GM19193 (cell line): ENCODE measurements around the gene NDST1.

Experiments
- POLR2A ChIP-seq: IDR thresholded peaks from 4 replicates; pipeline ENCODE4 v1.6.1; 2011; ENCODE audit not compliant: insufficient read depth, insufficient read length; ENCODE audit errors: extremely low read depth

Gene NDST1

GRCh38 chr5:150507474-150508276 lies at the start of gene NDST1:
NDST1 (plus strand) TSS chr5:150508131; CDS start chr5:150521255, 13,124 bp downstream.
- no peak for TF ChIP-seq POLR2A

DNA sequence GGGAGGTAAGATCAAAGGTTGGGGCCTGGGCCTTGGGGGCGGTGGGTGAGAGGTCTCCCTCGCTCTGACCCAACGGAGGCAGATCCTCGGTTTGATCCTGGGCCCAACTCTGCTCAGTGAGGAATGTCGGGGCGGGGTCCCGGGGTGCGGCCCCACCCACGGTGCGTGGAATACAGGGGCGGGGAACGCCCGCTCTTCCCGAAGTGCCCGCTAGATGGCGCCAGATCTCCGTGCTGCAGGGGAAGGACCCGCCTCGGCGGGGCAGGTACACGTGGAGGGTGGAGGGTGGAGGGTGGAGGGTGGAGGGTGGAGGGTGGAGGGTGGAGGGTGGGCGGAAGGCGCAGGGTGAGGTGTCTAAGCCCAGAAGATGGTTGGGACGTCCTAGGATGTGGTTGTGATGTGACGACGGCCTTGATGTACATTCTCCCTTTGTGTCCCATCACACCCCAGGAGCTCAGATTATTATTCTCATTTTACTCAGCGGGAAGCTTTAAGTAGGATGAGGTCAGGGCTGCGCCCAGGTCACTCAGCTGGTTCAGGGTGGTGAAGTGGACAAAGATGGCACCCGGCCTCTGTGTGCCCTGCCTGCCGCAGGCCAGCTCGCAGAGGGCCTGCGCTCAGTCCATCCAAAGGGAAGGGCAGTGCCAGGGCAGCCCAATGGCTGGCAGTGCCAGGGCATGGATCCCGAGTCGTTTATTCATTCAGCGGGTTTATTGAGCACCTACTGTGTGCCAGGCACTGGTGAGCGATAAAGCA lies 49.0 kb upstream of the NDST1 start:
- no peak for TF ChIP-seq POLR2A

DNA sequence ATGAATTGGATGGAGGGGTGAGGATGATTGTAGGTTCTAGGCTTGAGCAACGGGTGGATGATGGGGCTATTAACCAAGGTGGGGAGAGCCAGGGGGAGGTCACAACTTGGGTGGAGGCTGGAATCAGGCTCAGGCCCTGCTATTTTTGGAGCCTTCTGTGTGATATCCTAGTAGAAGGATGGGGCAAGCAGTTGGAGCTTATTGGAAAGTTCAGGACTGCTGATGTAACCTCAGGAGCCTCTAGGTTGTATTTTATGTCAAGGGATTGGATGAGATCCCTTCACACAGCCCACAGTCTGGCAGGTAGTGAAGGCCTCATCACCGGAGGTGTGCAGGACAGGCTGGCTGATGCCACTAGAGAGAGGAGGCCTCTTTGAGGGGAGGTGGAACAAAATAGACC lies 47.1 kb upstream of the NDST1 start:
- TF ChIP-seq POLR2A = no peak

GRCh38 chr5:150461231-150461630 lies 46.7 kb upstream of the NDST1 start:
- TF ChIP-seq POLR2A = peak; percentile 42

DNA sequence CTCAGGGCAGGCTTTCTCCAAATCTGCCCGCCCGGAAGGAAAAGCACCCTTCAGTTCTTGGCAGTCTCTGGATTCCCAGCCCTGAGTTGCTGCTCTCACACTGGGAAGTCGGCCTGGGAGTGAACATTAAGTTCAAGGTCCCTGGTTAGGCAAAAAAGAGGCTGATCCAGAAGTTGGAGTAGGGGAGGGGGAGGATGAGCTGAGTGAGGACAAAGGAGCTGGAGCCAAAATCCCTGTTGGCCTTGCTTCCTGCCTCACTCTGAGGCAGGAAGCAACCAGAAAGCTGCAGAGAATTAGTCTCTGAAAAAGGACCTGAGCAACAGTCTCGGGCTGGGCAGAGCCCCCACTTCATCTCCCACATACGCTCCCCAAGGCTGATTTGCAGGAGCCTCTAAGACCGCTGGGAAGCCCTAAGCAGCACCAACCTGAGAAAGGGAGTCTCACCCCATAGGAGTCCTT lies 43.3 kb upstream of the NDST1 start:
- no peak for TF ChIP-seq POLR2A

DNA sequence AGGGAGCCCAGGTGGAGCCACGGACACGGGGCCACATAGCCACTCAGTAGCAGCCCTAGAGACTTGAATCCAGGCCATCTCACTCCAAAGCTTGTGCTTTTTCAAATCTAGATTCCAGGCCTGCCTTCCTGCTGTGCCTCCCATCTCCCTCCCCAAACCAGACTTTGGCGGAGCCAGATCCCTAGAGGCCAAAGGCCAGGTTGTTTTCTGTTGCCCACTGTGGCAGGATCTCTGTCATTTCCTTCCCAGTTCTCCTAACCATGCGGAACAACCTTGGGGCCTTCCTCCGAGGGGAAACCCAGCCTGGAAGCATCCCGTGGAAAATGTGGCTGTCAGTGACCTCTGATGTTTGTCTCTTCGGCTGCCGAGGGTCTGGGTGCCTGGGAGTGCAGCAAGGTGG lies 42.0 kb upstream of the NDST1 start:
- TF ChIP-seq POLR2A = no peak

DNA sequence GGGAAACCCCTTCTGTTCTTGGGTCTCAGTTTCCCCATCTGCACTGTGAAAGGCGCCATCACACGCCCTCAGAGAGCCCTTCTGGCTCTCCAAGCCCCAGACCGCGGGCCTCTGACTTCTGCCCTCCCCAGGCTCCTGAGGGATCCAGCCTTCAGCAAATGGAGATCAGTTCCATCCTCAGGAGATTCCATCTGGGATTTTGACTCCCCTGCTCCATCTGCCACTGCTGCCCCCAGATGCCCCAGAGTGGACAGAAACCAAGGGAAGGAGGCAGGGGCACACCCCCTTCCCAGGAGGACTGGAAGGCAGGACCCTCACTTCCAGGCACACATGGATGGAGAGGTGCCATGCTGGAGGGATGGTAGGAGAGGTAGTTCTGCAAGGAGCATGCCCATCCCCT lies 39.7 kb upstream of the NDST1 start:
- TF ChIP-seq POLR2A = no peak

GRCh38 chr5:150469718-150470469 lies 38.0 kb upstream of the NDST1 start:
- no peak for TF ChIP-seq POLR2A

DNA sequence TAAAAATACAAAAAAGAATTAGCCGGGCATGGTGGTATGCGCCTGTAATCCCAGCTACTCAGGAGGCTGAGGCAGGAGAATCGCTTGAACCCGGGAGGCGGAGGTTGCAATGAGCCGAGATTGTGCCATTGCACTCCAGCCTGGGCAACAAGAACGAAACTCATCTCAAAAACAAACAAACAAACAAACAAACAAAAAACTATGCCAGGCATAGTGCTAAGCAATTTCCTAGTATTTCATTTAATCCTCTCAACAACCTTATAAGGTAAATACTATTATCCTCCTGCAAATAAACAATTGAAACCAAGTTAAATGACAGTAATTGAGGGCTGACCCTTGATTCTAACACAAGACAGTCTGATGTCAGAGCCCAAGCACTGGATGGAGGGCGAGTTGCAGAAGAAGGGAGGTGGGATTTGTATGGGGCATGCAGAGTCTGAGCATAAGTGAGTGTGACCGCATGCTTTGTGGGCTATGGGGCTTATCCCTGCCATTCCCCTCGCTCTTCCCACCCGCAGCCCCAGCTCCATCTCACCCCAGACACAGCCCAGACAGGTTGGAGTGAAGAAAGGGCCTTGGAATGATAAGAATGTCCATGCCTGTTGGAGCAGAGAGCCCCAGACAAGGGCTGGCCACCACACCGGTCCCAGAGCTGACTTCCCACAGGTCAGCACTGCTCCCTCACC lies 34.1 kb upstream of the NDST1 start:
- TF ChIP-seq POLR2A = no peak

DNA sequence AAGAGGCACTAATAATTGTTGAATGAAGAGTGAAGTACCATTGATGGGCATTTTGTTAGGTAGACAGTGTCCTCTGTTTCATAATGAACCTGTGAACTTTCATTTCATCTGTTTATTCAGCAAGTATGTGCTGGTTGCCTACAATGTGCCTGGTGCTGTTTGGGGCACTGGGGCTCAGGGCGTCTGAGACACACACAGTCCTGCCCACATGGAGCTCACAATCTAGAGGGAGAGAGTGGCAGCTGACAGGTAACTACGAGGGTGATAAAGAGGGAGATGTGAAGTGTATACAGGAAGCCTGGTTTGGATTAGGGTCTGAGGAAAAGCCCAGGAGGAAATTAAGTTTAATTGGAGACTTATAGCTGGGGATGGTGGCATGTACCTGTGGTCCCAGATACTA lies 28.5 kb upstream of the NDST1 start:
- TF ChIP-seq POLR2A = no peak

GRCh38 chr5:150481708-150481965 lies 26.3 kb upstream of the NDST1 start:
- TF ChIP-seq POLR2A = no peak

DNA sequence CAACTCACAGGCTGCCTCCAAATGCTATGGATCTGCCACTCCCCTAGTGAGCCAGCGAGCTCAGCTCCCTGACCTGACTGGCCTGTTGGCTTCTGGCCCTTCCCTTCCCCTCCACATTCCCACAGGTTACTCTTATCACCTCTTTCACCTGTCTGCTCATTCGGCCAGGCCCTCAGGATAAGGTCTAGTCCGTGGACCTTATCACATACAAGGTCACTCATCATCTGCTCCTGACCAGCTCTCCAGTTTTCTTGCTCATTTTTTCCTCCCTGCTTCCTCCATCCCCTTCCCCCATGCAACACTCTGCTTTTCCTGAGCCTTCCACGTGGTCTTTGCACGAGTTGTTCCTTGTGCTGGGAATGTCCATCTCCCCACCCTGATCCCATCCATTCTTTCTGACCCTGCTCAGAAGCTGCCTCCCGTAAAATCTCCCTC lies 25.9 kb upstream of the NDST1 start:
- TF ChIP-seq POLR2A = no peak

DNA sequence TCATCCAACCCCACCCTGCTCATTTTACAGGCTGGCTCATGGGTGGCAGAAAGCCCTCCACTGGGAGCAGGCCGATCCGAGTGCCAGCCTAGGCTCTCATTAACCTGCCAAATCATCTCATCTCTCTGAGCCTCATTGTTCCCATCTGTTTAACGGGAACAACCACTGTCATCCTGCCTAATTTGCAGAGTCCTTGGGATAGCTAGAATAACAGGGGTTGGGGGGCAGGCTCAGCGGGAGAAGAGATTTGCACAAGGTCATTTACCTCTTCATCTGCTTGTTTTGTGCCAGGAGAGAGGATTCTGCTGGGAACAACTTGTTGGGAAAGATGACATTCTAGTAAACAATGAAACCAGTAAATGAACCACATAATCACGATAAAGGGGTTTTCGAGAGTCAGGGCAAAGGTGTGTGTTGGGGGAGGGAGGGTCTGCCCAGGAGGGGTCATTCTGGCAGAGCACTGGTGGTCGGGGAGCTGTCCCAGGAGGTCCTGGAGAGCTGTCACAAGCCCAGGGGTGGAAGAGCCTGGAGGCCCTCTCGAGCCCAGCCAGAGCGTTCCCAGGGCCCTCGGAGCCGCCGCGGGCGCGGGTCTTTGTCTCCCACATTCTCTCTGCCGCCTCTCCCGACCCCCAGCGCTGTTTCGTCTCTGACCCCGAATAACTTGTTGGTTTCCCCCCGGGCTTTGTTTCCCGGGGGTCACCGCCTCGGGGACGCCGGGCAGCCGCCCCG lies 22.8 kb upstream of the NDST1 start:
- no peak for TF ChIP-seq POLR2A

DNA sequence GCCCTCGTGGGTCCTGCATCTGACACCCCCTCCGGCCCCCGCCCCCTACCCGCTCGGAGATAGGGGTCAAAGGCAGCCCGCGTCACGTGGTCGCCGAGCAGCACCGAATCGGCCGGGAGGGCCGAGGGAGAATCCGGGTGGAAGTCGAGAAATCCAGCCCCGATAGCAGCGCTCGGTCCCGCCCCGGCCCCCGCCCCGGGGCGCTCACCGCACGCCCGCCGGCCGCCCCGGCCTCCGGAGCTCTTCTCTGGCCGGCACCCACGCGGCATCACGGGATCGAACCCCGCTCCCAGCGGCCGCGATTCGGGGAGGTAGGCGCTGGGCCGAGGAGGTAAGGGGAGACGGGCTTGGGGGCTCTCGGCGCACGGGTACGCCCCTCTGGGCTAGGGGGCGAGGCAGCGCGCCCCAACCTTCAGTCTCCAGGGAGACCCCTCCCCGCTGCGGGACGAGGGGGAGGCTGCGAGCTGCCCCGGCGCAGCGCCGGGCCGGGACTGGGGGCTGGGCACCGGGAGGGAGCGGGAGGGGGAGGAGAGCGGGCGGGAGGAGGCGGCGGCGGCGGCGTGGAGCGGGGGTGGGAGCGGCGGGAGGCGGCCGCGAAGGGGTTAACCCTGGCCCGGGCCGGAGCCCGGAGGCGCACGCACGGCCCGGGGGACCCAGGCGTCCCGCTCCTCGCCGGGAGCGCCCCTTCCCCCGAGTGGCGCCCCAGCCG lies 22.1 kb upstream of the NDST1 start:
- TF ChIP-seq POLR2A = peak; percentile 37

DNA sequence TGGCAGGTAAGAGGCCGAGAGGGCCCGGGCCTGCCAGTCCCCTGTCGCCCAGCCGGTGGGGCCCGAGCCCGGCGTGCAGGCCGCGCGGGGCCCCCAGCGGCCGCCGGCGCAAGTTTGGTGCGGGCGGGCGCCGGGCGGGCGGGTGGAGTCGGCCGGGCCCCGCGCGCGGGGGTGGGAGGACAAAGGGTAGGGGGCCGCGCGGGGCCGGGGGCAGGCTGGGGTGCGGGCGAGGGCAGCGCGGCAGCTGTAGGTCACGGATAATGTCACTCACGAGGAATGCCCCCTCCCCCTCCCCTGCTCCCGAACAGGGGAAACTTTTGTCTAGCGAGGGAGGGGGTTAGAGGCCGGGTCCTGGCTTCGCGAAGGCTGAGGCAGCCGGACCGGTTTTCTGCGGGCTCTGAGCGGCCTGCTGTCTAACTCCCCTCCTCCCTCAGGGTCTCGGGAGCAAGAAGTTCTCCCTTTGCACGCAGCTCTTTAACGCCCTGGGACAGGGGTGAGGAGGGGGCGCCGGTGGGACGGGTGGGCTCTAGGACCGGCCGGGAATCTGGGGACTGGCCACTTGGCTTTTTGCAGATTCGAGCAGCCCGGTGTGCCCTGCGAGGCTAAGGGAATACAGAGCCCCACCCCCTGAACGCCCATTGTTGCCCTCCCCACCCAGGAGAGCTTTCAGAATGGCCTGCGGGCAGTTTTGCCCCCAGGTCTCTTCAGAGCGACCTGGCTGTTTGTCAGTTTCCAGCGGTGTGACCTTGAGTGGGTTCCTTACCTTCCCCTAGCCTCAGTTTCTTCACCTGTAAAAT lies 21.3 kb upstream of the NDST1 start:
- TF ChIP-seq POLR2A = no peak
